Fibroblast of mammary gland (primary cell): Measurements from ENCODE around the gene ZCWPW1.
"Not testable (repeated sequence)": the region's sequence is repeated elsewhere in the genome, so short reads cannot be mapped to it uniquely, and the experiment has no call there.

Experiments used
- DNase-seq: peaks from one replicate; pipeline ENCODE4 v3.0.0-alpha.2; 2010; ENCODE audit warnings: low read depth
- H3K4me3 ChIP-seq: 2 replicates; pipeline ENCODE4 v1.5.1; 2011; ENCODE audit warnings: low read depth, mild to moderate bottlenecking, low read length, moderate library complexity; ENCODE audit not compliant: control insufficient read depth
- CTCF ChIP-seq: conservative IDR thresholded peaks from 2 replicates; pipeline ENCODE4 v1.5.1; 2011; ENCODE audit warnings: low read depth, low read length, inconsistent platforms; ENCODE audit not compliant: control insufficient read depth, insufficient read depth

ZCWPW1 gene

GRCh38 chr7:100443096-100443840, 14.8 kb upstream of the ZCWPW1 start:
- no peak for TF ChIP-seq CTCF
- no peak overlapping the region for H3K4me3 ChIP-seq
- DNase-seq: no peak

- TF ChIP-seq CTCF: no peak
- no peak overlapping the region for H3K4me3 ChIP-seq
- no peak for DNase-seq
Measured at GRCh38 chr7:100441641-100442535, 13.4 kb upstream of the ZCWPW1 start.

- H3K4me3 ChIP-seq, DNase-seq: not testable (repeated sequence)
Measured at GRCh38 chr7:100439244-100439643, 10.7 kb upstream of the ZCWPW1 start.

DNA sequence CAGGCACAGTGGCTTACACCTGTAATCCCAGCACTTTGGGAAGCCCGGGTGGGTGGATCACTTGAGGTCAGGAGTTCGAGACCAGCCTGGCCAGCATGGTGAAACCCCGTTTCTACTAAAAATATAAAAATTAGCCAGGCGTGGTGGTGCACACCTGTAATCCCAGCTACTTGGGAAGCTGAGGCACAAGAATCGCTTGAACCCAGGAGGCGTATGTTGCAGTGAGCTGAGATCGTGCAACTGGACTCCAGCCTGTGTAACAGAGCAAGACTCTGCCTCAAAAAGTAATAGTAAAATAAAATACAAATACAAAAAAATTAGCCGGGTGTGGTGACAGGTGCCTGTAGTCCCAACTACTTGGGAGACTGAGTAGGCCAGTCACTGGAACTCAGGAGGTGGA, 10.2 kb upstream of the ZCWPW1 start:
- H3K4me3 ChIP-seq, DNase-seq: not testable (repeated sequence)

DNA sequence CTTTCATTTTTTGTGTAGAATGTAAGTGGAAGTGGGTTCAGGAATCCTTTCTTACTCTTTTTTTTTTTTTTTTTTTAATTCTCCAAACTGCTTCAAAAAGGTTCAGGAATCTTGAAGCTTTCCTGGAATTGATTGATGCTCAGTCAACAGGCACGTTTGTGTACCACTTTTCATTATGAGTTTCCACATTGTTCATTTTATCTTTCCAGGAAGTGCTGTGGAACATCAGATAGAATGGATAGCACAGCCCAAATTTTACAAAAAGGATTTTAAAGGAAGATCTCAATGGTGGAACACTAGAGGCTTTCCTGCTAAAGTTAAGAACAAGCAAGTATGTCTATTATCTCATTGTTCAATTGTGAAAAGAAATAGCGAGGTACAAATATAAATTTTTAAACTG, 9.7 kb upstream of the ZCWPW1 start:
- no peak for TF ChIP-seq CTCF
- no peak overlapping the region for H3K4me3 ChIP-seq
- DNase-seq: no peak

DNA sequence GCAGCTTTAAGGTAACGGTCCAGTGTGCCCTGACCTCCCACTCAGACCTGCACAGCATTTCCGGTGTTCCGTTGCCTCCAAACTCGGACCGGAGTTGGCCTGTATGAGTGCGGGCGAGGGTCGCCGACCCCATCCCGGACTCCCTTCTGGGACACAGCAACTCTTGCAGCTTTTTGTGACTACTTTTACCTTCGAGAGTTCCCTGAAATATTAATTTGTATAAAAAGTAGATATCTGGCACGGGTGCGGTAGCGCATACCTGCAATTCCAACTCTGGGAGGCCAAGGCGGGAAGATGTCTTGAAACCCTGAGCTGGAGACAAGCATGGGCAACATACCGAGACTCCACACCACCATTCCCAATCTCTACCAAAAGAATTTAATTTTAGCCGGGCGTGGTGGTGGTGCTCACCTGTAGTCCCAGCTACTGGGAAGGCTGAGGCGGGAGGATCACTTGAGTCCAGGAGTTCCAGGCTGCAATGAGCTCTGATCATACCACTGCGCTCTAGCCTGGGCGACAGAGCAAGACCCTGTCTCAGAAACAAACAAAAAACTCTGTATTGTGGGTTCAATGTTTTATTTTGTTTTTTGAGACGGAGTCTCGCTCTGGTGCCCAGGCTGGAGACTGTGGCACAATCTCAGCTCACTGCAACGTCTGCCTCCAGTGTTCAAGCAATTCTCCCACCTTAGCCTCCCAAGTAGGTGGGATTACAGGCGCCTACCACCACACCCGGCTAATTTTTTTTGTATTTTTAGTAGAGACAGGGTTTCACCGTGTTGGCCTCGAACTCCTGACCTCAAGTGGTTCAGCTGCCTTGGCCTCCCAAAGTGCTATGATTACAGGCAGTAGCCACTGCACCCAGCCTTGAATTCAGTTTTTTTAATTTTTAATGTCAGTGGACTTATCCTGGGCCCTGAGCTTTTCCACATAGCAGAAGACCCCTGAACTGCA, 8.9 kb upstream of the ZCWPW1 start:
- no peak for TF ChIP-seq CTCF
- no peak overlapping the region for H3K4me3 ChIP-seq
- DNase-seq: no peak

DNA sequence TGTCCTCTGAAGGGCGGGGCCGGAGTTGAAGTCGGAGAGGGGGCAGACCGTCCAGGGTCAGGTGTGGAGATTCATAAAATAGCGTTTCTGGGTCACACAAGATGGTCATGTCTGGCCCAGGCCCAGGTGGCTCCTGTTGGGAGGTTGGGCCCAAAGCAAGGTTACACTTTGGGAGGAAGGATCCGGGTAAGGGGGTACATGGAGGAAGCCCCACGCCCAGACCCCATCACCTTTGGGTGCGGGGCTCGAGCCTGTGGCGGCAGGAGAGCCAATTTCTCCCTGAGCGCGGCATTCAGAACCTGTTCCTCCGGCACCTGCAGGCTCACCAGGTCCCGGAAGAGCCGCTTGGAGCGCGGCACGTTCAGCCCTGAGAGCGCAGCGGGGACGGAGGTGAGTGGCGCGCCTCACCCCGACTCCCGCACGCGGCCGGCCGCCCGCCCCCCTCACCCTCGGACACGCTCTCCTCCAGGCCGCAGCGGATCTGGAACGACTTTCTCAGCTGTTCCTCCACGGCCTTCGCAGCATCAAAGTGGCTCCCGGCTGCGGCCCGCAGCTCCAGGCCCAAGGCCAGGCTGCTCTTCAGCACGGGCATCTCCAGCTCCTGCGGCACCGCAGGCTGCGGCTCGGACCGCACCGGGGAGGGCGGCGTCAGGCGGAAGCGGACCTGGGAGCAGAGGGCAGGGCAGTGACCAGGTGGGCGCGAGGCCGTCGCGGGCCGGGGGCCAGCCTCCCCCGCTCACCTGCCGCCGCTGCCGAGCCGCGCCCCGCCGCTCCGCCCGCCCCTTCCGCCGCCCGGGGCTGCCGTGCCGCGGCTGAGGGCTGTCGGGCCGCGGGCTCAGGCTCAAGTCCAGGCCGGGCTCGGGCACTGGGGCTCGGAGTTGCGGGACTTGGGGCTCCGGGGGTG, 7.2 kb upstream of the ZCWPW1 start:
- no peak for DNase-seq
- peak overlapping the region; percentile 66 for H3K4me3 ChIP-seq
- no peak for TF ChIP-seq CTCF
